K562 (cell line): ENCODE measurements around the gene SPATA19. TPM values are rescaled to one million over a fixed set of nuclear protein-coding genes. Genes with fewer than 3 reads are reported as not detected.

ENCODE experiments used
- ATAC-seq: fragments of 200-7000 bp; cut with Tn5 transposase; 3 replicates; pipeline ENCODE4 v1.9.1; 2020; ENCODE audit warnings: moderate library complexity
- BruUV-seq: library from RNA; stranded (reverse); fragments of 400-500 nt; replicated peaks from 2 replicates; lab custom pipeline; 2021; lab: Mats Ljungman, UMichigan
- CTCF ChIA-PET: fragments of 300-600 bp; formaldehyde crosslinking; extraction: SDS; loops from one replicate; lab custom pipeline; 2021; ENCODE audit warnings: low intra/inter-chr PET ratio; lab: Yijun Ruan, JAX
- POLR2A ChIA-PET: fragments of 300-600, 350-650 bp; sonication (Branson Sonifier 250); formaldehyde crosslinking; extraction: SDS; loops from one replicate; lab custom pipeline; 2021; ENCODE audit warnings: antibody characterized with exemption, inconsistent platforms; lab: Yijun Ruan, JAX
- DNase-seq, 4 experiments: peaks; one replicate each; pipeline versions ENCODE4 v3.0.0 to v3.0.0-alpha.2; 2011 to 2018; ENCODE audit warnings: low spot score in 3 of 4, mixed read lengths in 3 of 4; ENCODE audit errors: extremely low read depth in 1 of 4
- FAIRE-seq: peaks from 2 replicates; lab custom pipeline; 2011; peaks lifted over from hg19 to GRCh38; lab: Jason Lieb, UNC
- H2AFZ ChIP-seq: 2 replicates; pipeline ENCODE4 v1.6.0; 2011; ENCODE audit warnings: low read depth, low read length, control low read depth, inconsistent platforms
- H3K27ac ChIP-seq: fragments of 200-600 bp; 3 replicates; pipeline ENCODE4 v1.8.0; 2011; ENCODE audit warnings: low read depth, mild to moderate bottlenecking, control low read depth, inconsistent platforms, low read length, moderate library complexity, mixed read lengths; ENCODE audit errors: extremely low read depth
- H3K27me3 ChIP-seq, 2 experiments: fragments of 300-600 bp in 1 of 2; 2 replicates in 1 of 2; 3 replicates in 1 of 2; pipeline versions ENCODE4 v1.6.0 to v1.8.0; 2011; ENCODE audit warnings: inconsistent platforms in 2 of 2, low read length in 2 of 2, mild to moderate bottlenecking in 1 of 2, mixed read lengths in 1 of 2, moderate library complexity in 1 of 2; ENCODE audit not compliant: control insufficient read depth in 2 of 2, insufficient read depth in 2 of 2
- H3K36me3 ChIP-seq: fragments of 300-600 bp; 3 replicates; pipeline ENCODE4 v1.8.0; 2011; ENCODE audit warnings: mild to moderate bottlenecking, low read length, inconsistent platforms; ENCODE audit not compliant: control insufficient read depth, insufficient read depth
- H3K4me1 ChIP-seq, 2 experiments: fragments of 200-600 bp in 1 of 2; replicated peaks in 1 of 2; 2 replicates in 1 of 2; 3 replicates in 1 of 2; pipeline versions ENCODE4 v1.5.1 to v1.8.0; 2011; ENCODE audit warnings: inconsistent platforms in 2 of 2, low read length in 2 of 2, mild to moderate bottlenecking in 1 of 2, mixed read lengths in 1 of 2, moderate library complexity in 1 of 2; ENCODE audit not compliant: control insufficient read depth in 2 of 2, insufficient read depth in 2 of 2
- H3K4me2 ChIP-seq: 2 replicates; pipeline ENCODE4 v1.6.1; 2011; ENCODE audit warnings: low read length, control low read depth, inconsistent platforms, mixed read lengths; ENCODE audit not compliant: insufficient read depth
- H3K4me3 ChIP-seq: fragments of 200-600 bp; sonication (generic), shearing (Covaris generic); 2 replicates; pipeline ENCODE4 v1.5.1; 2016; ENCODE audit warnings: control low read depth, inconsistent platforms
- H3K79me2 ChIP-seq: fragments of 200-600 bp; 3 replicates; pipeline ENCODE4 v1.8.0; 2011; ENCODE audit warnings: low read length, inconsistent platforms; ENCODE audit not compliant: control insufficient read depth, insufficient read depth
- H3K9ac ChIP-seq, 2 experiments: 2 replicates each; pipeline versions ENCODE4 v1.6.0 to v1.6.1; 2011; ENCODE audit warnings: low read depth in 2 of 2, low read length in 2 of 2, control low read depth in 1 of 2, inconsistent platforms in 1 of 2, mild to moderate bottlenecking in 1 of 2, mixed read lengths in 1 of 2; ENCODE audit not compliant: insufficient read depth in 1 of 2
- H3K9me1 ChIP-seq: one replicate; pipeline ENCODE4 v1.6.0; 2011; ENCODE audit warnings: inconsistent platforms, mild to moderate bottlenecking, low read length, moderate library complexity; ENCODE audit not compliant: control insufficient read depth, insufficient read depth
- H3K9me3 ChIP-seq: replicated peaks from 2 replicates; pipeline ENCODE4 v1.5.1; 2011; ENCODE audit warnings: low read depth, low read length, inconsistent platforms; ENCODE audit not compliant: control insufficient read depth, insufficient read depth
- H4K20me1 ChIP-seq: replicated peaks from 2 replicates; pipeline ENCODE4 v1.6.1; 2011; ENCODE audit warnings: low read length, inconsistent platforms, mixed read lengths; ENCODE audit not compliant: control insufficient read depth, insufficient read depth
- DDX20 ChIP-seq: fragments of 450-650 bp; IDR thresholded peaks from 2 replicates; pipeline ENCODE4 v1.6.1; 2016; ENCODE audit warnings: missing genetic modification characterization, low read depth, mild to moderate bottlenecking, missing compliant biosample characterization, moderate library complexity
- DPF2 ChIP-seq: fragments of 450-650 bp; IDR thresholded peaks from 2 replicates; pipeline ENCODE4 v1.6.1; 2016
- HEY1 ChIP-seq: fragments of 250-450 bp; sonication (Bioruptor Pico); IDR thresholded peaks from 2 replicates; pipeline ENCODE4 v1.5.0; 2020; ENCODE audit warnings: mild to moderate bottlenecking, moderate library complexity, borderline replicate concordance
- ID3 ChIP-seq, 2 experiments: fragments of 250-450 bp in 1 of 2; fragments of 450-650 bp in 1 of 2; sonication (Bioruptor Pico) in 1 of 2; IDR thresholded peaks; 2 replicates each; pipeline versions ENCODE4 v1.6.1 to v1.8.0; 2016 to 2021; ENCODE audit warnings: mild to moderate bottlenecking in 2 of 2, moderate library complexity in 2 of 2, missing compliant biosample characterization in 1 of 2, missing genetic modification characterization in 1 of 2
- KDM2B ChIP-seq: fragments of 250-450 bp; sonication (Bioruptor Pico); IDR thresholded peaks from 2 replicates; pipeline ENCODE4 v1.8.0; 2021; ENCODE audit warnings: mild to moderate bottlenecking, moderate library complexity
- POLR2A ChIP-seq: fragments of 450-650 bp; conservative IDR thresholded peaks from 2 replicates; pipeline ENCODE4 v1.6.1; 2016
- RERE ChIP-seq: sonication (generic); formaldehyde crosslinking; IDR thresholded peaks from 2 replicates; pipeline ENCODE4 v1.8.0; 2023; ENCODE audit warnings: missing genetic modification reagents, mild to moderate bottlenecking, borderline replicate concordance
- SMC3 ChIP-seq: conservative IDR thresholded peaks from 2 replicates; pipeline ENCODE4 v1.6.1; 2011; ENCODE audit warnings: low read depth, low read length, improper control_type of control experiment; ENCODE audit not compliant: insufficient read depth
- TAF1 ChIP-seq: IDR thresholded peaks from 2 replicates; pipeline ENCODE4 v1.6.1; 2011; ENCODE audit warnings: mild to moderate bottlenecking, low read length, moderate library complexity; ENCODE audit not compliant: insufficient read depth, control insufficient read depth, severe bottlenecking; ENCODE audit errors: extremely low read depth
- TCF15 ChIP-seq: fragments of 250-450 bp; sonication (Bioruptor Pico); IDR thresholded peaks from 2 replicates; pipeline ENCODE4 v1.8.0; 2022; ENCODE audit warnings: moderate library complexity, mild to moderate bottlenecking, inconsistent platforms
- TEAD2 ChIP-seq: fragments of 450-650 bp; IDR thresholded peaks from 2 replicates; pipeline ENCODE4 v1.6.1; 2016; ENCODE audit warnings: missing genetic modification characterization, control low read depth, missing compliant biosample characterization
- ZC3H8 ChIP-seq: fragments of 450-650 bp; IDR thresholded peaks from 2 replicates; pipeline ENCODE4 v1.6.1; 2017
- ZNF140 ChIP-seq: fragments of 250-450 bp; sonication (Bioruptor Pico); IDR thresholded peaks from 2 replicates; pipeline ENCODE4 v1.8.0; 2021; ENCODE audit warnings: moderate library complexity, mild to moderate bottlenecking, inconsistent platforms
- ZNF143 ChIP-seq: sonication (generic); formaldehyde crosslinking; IDR thresholded peaks from 2 replicates; pipeline ENCODE4 v1.9.0; 2022; ENCODE audit warnings: mild to moderate bottlenecking, missing genetic modification reagents
- ZNF57 ChIP-seq: fragments of 450-650 bp; formaldehyde crosslinking; IDR thresholded peaks from 2 replicates; pipeline ENCODE4 v1.4.0; 2020; ENCODE audit warnings: mild to moderate bottlenecking, moderate library complexity
- ZNF75A ChIP-seq: fragments of 450-650 bp; formaldehyde crosslinking; IDR thresholded peaks from 2 replicates; pipeline ENCODE4 v1.4.0; 2020; ENCODE audit warnings: mild to moderate bottlenecking
- ZNF766 ChIP-seq: fragments of 200-800 bp; sonication (Bioruptor generic); conservative IDR thresholded peaks from 2 replicates; pipeline ENCODE4 v1.6.1; 2016; ENCODE audit warnings: missing genetic modification characterization, missing compliant biosample characterization
- WGBS: fragments of 100-300 bp; shearing (Covaris generic); methylation state at CpG from one replicate; pipeline ENCODE4 v1.1.6; 2016; ENCODE audit warnings: low coverage, mixed read lengths; ENCODE audit not compliant: insufficient coverage; ENCODE audit errors: missing lambda C conversion rate; 5-methylcytosine and 5-hydroxymethylcytosine counted together
- in situ Hi-C: fragments of 300-500 bp; cut with MboI; formaldehyde crosslinking; loops from 4 replicates; pipeline ENCODE4 v1.15.0; 2018; ENCODE audit warnings: inconsistent platforms, mixed read lengths
- intact Hi-C: fragments of 100-400 bp; cut with micrococcal nuclease; formaldehyde crosslinking; loops from 2 replicates; pipeline ENCODE4 v1.14.2; 2022
- polyA plus RNA-seq, 8 experiments: library from polyadenylated mRNA; depleted of rRNA in 4 of 8; stranded (reverse) in 5 of 8; unstranded in 3 of 8; fragments of >200 nt; fragmentation: Nextera tagmentation in 2 of 8; fragmentation: Illumina TruSeq in 1 of 8; extraction: Ambion mirVana in 2 of 8; extraction: Trizol in 1 of 8; gene quantifications; 2 replicates each; pipeline versions ENCODE4 v1.2.1 to v1.2.3, GENCODE V29; 2011 to 2014; ENCODE audit warnings: inconsistent platforms in 1 of 8, missing spikeins in 1 of 8
- total RNA-seq, 7 experiments: library from RNA; depleted of rRNA in 6 of 7; stranded (reverse); fragments of >200 nt in 6 of 7; fragmentation: Illumina TruSeq in 2 of 7; extraction: Trizol in 2 of 7; gene quantifications; 2 replicates each; pipeline versions ENCODE4 v1.2.1 to v1.2.3, GENCODE V29; 2011 to 2021; ENCODE audit warnings: low replicate concordance in 1 of 7

Gene SPATA19
- total and polyA plus RNA-seq, 9 of the 15 experiments (the other 6 are each of a cell fraction or from before 2014, with no cell fraction given) = not detected

- no peak for DNase-seq
- no peak for FAIRE-seq
- Histone ChIP-seq H3K36me3 (no peaks in the 10 kb centered on the region), H3K9me1 (no peaks in the 10 kb centered on the region), H3K4me3 (no peak overlapping the region), H2AFZ (no peak overlapping the region), H3K9me3 (no peaks in the 10 kb centered on the region), H3K4me2 (no peak overlapping the region), H3K9ac (no peak overlapping the region), H3K27ac (no peak overlapping the region), H3K79me2 (no peaks in the 10 kb centered on the region), H3K27me3 (no peaks in the 10 kb centered on the region), H3K4me1 (no peaks in the 10 kb centered on the region), H4K20me1 (no peaks in the 10 kb centered on the region)
- TF ChIP-seq POLR2A (no peak), SMC3 (no peak), DDX20 (tag) (no peak), TAF1 (no peak), ZNF140 (no peak), ZNF766 (CRISPR knock-in tag) (no peak), DPF2 (no peak), ZC3H8 (no peak), TEAD2 (tag) (no peak), RERE (CRISPR knock-in tag) (no peak), TCF15 (CRISPR knock-in tag) (no peak), HEY1 (CRISPR knock-in tag) (no peak), ID3 (CRISPR knock-in tag; IDR thresholded peaks at IDR 0.05) (no peak), ID3 (tag; IDR thresholded peaks at IDR 0.05) (no peak), KDM2B (no peak), ZNF143 (CRISPR knock-in tag) (no peak), ZNF57 (CRISPR knock-in tag) (no peak), ZNF75A (CRISPR knock-in tag) (no peak)
- no peak for ATAC-seq
- intact Hi-C loops = no loop called here
- CTCF ChIA-PET = no interaction called here
- under 1% methylated on average over 8 of the region's 8 CpGs for WGBS
- in situ Hi-C loops = no loop called here
- POLR2A ChIA-PET = no interaction called here
- BruUV-seq = no TSS peak
Measured at GRCh38 chr11:133800666-133801065, 44.6 kb downstream of the SPATA19 start.
